Measurements from ENCODE around the gene ZNF580.

DNA sequence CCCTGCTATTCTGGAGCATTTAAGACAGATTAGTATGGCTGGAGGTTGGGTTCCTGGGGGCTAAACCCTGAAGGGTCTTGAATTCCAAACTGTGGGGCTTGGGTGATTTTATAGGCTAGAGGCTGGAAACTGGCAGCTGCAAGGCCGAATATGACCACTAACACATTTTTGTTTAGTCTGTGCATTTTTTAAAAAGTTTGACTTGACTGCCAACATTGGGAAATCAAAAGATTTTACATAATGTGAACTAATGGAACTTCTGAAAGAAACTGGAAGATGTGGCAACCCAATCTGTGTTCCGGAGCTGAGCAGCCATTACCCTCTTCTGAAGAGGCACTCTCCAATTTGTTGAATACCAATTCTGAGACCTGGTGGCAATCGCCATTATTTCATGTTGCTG is 21.5 kb upstream of the ZNF580 start:
- TF ChIP-seq, protein P1, sequence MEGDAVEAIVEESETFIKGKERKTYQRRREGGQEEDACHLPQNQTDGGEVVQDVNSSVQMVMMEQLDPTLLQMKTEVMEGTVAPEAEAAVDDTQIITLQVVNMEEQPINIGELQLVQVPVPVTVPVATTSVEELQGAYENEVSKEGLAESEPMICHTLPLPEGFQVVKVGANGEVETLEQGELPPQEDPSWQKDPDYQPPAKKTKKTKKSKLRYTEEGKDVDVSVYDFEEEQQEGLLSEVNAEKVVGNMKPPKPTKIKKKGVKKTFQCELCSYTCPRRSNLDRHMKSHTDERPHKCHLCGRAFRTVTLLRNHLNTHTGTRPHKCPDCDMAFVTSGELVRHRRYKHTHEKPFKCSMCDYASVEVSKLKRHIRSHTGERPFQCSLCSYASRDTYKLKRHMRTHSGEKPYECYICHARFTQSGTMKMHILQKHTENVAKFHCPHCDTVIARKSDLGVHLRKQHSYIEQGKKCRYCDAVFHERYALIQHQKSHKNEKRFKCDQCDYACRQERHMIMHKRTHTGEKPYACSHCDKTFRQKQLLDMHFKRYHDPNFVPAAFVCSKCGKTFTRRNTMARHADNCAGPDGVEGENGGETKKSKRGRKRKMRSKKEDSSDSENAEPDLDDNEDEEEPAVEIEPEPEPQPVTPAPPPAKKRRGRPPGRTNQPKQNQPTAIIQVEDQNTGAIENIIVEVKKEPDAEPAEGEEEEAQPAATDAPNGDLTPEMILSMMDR (IDR thresholded peaks at IDR 0.05; ENCODE audit: low read length), result no peak
- no peak for TF ChIP-seq EZH2 (IDR thresholded peaks at IDR 0.05; ENCODE audit: borderline replicate concordance, low read length)
